ENCODE data around the gene LCN12. TPM values are rescaled to one million over a fixed set of nuclear protein-coding genes. Genes with fewer than 3 reads are reported as not detected.

The LCN12 gene
- polyA plus RNA-seq, 4 donors: 15.7 to 53.5 (median 30.7) TPM

DNA sequence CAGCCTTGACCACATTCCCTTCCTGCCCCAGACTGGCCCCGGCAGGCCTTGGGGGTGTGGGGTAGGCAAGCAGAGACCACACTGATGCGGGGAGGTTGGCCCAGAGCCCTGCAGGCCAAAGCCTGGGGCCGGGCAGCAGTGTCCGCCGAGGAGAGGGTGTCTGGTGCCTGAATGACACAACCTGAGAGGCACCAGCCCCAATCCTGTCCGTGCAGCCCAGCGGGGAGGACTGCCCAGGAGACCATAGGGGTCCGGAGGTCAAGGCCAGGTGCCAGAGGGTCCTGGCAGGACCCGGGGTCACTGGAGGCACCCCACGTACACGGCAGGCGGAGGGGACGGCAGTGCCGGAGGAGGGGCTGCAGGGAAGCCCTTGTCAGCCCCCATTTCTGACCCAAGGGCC lies 19.7 kb downstream of the LCN12 start:
- no peak for DNase-seq (ENCODE audit: low read depth in 4 of 4, low spot score in 2 of 4)

DNA sequence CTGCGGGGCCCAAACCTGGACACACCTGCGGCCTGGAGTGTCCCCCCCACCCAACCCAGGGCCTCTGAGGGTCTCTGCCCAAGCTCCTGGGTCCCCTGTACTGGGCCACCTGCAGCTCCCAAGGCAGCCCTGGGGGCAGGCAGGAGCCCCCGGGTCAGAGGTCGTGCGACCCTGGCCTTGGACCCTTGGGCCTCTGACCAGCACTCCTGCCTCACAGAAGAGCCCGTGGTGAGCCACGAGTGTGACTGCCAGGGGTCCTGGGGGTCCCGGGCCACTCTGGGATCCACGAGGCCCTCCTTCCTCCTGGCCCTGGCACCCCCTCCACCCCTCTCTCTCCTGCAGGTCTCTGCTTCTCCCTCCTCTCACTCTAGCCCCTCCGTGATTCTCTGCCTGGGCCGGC lies 20.3 kb downstream of the LCN12 start:
- no peak for DNase-seq (ENCODE audit: low read depth in 4 of 4, low spot score in 2 of 4)

GRCh38 chr9:136972743-136973142 lies 20.7 kb downstream of the LCN12 start:
- no peak for DNase-seq (ENCODE audit: low read depth in 4 of 4, low spot score in 2 of 4)

DNA sequence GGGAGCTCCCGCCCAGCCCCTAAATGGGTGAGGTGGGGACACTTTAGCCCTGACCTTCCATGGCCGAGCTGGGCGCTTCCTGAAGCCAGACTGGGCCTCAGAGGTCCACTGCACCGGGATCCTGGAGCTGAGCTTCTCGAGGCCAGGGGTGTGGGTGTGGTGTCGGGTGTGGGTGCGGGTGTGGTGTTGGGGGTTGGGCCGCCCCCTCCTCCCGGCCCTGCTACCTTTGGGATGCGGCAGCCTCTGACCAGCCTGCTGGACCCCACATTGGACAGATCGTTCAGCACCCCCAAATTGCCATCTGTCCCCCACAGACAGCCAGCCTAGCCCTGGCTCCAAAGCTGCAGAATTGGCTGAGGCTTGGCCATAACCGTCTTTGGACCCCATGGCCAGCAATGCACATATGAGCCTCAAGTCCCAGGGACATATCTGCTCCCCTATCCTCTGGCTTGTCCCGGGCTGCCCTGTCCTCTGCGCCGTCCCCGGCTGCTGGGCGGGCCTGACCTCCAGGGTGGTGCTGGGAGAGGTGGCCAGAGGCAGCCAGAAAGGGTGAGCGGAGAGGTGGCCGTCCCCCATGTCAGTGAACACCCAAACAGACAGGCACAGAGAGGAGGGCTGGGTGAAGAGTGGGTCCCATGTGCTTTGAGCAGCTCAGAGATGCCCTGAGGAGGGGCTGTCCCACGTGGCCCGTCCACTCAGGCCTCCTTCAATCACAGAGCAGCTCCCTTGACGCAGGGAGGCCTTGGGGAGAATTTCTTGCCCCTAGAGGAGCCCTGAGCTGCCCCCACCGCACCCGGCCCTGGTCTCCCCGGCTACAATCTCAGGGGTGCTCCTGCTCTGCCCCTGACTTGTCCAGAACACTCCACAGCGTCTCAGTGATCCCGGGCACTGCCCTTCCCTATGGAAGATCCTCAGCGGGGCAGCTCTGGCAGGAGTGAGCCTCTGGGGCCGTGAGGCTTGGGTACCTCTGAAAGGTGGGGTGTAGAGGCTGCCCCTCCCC lies 21.8 kb downstream of the LCN12 start:
- no peak for DNase-seq (ENCODE audit: low read depth in 4 of 4, low spot score in 2 of 4)

GRCh38 chr9:136974817-136975535 lies 22.9 kb downstream of the LCN12 start:
- DNase-seq (ENCODE audit: low read depth in 4 of 4, low spot score in 2 of 4): no peak

GRCh38 chr9:136975644-136976043 lies 23.6 kb downstream of the LCN12 start:
- no peak for DNase-seq (ENCODE audit: low read depth in 4 of 4, low spot score in 2 of 4)

GRCh38 chr9:136977223-136977622 lies 25.1 kb downstream of the LCN12 start, which contains the start of gene PTGDS:
Gene PTGDS (plus strand): TSS chr9:136977504. CDS start chr9:136977579, 75 bp downstream.
- no peak for DNase-seq (ENCODE audit: low read depth in 4 of 4, low spot score in 2 of 4)

DNA sequence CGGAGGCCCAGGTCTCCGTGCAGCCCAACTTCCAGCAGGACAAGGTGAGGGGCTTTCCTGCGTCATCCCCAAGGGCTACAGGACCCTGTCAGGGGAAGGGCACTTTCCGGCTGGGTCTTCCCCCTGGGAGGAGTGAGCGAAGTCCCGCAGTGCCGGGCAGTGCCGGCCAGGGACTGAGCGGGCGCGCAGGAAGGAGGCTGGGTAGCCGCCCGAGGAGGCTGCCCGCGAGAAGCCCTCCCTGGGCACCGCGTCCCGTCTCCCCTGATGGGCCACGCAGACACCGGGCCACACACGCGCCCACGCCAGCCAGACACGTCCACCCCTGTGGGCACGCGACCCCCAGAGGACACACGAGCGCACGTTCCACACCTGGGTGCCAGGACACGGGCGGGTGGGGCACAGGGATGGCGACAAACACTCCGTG lies 25.6 kb downstream of the LCN12 start:
- DNase-seq (ENCODE audit: low read depth in 4 of 4, low spot score in 2 of 4): no peak

DNA sequence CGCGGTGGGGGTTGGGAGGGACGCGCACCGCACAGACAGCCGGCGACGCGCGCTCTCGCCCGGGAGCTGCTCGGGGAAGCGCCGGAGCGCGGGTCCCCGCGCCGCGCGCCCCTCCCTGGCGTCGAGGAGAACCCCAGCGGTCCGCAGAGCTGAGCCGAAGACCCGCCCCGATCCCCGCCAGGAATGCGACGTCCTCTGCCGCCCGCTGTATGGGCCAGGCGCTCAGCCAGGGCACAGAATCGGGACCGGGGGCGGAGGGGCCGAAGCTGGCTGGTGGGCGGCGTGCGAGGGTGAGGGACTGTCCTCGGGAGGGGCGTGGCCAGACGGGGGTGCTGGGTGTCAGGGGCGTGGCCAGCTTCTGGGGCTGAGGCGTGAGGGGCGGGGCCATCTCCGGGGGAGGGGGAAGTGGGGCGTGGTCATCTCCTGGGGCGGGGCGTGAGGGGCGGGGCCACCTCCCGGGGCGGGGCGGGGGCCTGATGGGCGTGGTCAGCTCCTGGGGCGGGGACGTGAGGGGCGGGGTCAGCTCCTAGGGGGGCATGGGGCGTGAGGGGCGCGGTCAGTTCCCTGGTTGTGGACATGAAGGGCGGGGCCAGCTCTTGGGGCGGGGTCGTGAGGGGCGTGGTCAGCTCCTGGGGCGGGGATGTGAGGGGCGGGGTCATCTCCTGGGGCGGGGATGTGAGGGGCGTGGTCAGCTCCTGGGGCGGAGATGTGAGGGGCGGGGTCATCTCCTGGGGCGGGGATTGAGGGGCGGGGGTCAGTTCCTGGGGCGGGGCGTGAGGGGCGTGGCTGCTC lies 26.2 kb downstream of the LCN12 start:
- DNase-seq (ENCODE audit: low read depth in 4 of 4, low spot score in 2 of 4): peak in 2 of 4 donors; percentile 34 to 38

DNA sequence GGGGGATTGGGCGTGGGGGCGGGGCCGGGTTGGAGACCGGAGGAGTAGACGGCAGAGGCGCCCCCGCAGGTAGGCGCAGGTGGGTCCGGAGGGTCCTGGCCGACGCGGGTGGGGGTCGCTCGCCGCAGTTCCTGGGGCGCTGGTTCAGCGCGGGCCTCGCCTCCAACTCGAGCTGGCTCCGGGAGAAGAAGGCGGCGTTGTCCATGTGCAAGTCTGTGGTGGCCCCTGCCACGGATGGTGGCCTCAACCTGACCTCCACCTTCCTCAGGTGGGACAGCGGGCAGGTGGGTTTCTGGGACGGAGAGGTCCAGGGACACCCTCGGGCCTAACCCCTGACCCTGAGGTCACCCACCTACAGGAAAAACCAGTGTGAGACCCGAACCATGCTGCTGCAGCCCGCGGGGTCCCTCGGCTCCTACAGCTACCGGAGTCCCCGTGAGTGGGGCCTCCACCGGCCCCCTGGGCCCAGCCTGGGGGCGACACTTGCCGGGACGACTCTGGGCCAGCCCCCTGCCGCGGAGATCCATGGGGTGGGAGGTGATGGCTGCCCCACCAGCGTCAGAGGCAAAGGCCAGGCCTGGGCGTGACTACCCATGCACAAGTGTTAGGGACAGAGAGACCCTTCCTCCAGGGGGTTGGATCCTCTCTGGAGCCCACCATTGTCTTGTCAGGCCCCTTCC lies 26.9 kb downstream of the LCN12 start:
- no peak for DNase-seq (ENCODE audit: low read depth in 4 of 4, low spot score in 2 of 4)

GRCh38 chr9:136979769-136980587 lies 27.9 kb downstream of the LCN12 start:
- no peak for DNase-seq (ENCODE audit: low read depth in 4 of 4, low spot score in 2 of 4)

DNA sequence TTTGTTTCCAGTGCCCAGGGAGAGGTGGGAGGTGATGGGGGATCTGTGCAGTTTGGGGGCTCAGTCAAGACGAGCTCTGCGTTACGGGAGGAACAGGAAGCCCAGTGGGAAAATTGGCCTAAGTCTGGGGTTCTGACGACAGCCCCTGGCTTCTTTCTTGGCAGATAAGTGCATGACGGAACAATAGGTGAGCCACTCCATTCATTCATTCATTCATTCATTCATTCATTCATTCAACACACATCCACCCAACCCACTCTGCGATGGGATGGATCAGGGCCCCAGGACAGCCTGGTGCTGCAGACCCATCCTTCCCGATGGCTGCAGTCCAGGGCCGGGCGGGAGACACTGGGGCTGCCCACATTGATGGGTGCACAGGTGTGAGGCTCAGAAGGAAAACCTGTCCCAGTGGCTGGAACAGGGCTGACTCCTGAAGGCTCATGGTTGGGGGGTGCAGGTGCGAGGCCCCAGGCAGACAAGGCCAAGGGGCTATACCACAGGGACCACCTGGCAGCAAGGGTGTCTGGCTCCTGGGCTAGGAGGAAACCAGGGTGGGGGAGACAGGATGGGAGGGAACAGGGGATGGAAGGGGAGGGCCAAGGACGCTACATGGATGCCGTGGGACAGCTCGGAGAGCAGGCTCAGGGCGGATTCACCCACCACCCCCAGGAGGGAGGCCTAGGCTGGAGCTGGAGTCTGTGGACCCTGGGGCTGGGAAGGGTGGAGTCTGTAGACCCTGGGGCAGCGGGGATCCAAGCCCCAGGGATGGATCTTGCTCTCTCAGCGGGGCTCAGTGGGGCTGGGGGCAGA lies 28.8 kb downstream of the LCN12 start:
- DNase-seq (ENCODE audit: low read depth in 4 of 4, low spot score in 2 of 4): no peak

- no peak for DNase-seq (ENCODE audit: low read depth in 4 of 4, low spot score in 2 of 4)
Observed at GRCh38 chr9:136981588-136982231, 29.6 kb downstream of the LCN12 start.

DNA sequence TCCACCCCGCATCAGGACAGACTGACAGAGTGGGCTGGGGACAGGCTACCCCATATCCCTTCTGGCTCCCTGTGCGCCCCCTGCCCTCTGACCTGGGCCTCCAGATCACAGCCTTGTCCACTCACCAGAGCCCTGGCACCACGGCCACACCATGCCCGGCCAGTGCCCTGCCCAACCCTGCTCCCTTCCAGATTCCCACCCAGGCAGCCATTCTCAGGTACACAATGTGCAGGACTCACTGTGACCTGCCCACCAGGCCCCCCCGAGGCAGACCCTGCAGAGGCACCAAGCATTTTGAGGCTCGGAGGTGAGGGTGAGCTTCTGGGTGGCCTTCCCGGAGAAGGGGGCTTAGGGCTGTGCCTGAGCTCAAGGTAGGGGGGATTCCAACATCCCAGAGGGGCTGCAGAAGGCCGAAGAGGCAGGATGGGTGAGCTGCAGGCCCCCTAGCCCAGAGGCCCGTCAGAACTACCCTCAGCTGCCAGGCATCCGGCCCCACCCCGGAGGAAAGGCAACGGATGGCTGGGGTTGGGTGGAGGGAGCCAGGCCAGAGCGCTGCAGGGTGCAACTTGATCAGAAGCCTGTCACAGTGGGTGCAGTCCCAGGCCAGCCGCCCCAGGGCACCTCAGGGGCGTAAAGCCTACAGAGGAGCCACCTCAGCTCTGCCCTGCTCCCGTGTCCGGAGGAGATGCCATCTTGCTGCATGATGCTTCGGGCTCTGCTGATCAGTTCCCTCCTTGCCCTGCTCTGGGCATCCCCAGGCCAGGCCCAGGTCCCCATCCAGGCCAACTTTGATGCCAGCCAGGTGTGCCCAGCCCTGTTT lies 30.4 kb downstream of the LCN12 start, which contains the start of gene LCNL1:
TSS of gene LCNL1 (plus strand) at position 762 of the 820 bp plus-strand sequence. CDS start 594 bp downstream, outside the sequence.
- no peak for DNase-seq (ENCODE audit: low read depth in 4 of 4, low spot score in 2 of 4)

- no peak for DNase-seq (ENCODE audit: low read depth in 4 of 4, low spot score in 2 of 4)
Observed at GRCh38 chr9:136983167-136983566, 31.1 kb downstream of the LCN12 start.

DNA sequence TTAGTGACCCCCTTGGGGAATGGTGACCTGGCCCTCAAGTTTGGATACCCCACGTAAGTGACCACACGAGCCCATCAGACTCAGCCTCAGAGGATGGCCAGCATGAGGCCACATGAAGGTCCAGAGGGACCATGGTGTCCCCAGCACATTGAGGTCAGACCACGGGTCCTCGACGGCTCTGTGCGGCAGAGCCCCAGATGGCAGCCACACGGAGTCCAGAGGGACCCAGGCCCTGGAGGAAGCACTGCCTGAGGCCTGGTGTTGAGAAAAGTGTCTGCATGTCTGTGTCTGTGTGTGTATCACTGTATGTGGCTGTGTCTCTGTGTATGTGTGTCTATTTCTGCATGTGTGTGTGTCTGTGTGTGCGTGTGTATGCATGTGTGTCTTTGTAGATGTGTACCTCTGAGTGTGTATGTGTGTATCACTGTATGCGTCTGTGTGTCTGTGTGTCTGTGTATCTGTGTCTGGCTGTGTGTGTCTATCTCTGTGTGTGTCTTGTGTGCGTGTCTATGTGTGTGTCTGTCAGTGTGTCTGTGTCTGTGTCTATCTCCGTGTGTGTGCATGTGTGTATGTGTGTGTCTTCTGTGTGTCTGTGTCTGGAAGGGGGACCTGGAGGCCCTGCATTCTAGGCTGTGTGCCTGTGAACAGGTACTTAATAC lies 31.7 kb downstream of the LCN12 start:
- DNase-seq (ENCODE audit: low read depth in 4 of 4, low spot score in 2 of 4): no peak
